HG03060 (cell line): Measurements from ENCODE around the gene RXFP1.

Source experiments
- ATAC-seq: cut with Tn5 transposase; IDR thresholded peaks from one replicate; pipeline ENCODE4 v1.9.1; 2021; ENCODE audit warnings: low read depth, moderate number of reproducible peaks; ENCODE audit not compliant: unreplicated experiment

The RXFP1 gene

DNA sequence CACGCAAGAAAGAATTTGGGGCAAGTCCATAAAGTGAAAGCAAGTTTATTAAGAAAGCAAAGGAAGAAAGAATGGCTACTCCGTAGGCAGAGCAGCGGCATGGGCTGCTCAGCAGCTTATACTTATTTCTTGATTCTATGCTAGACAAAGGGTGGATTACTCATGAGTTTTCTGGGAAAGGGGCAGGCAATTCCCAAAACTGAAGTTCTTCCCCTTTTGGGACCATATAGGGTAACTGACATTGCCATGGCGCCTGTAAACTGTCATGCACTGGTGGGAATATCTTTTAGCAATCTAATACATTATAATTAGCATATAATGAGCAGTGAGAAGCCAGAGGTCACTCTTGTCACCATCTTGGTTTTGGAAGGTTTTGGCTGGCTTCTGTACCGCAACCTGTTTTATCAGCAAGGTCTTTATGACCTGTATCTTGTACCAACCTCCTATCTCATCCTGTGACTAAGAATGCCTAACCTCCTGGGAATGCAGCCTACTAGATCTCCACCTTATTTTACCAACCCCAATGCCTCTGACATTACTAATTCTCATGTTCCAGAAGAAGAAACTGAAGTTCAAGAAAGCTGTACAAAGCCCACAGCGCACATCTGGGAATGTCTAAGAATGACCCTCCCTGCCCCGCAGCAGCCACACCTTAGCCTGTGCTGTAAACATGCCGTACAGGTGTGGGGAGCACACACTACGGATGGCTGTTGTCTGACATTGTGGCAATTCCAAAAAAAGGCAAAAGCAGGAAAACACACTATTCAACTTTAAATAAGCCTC lies 18.6 kb downstream of the RXFP1 start:
- ATAC-seq: no peak

DNA sequence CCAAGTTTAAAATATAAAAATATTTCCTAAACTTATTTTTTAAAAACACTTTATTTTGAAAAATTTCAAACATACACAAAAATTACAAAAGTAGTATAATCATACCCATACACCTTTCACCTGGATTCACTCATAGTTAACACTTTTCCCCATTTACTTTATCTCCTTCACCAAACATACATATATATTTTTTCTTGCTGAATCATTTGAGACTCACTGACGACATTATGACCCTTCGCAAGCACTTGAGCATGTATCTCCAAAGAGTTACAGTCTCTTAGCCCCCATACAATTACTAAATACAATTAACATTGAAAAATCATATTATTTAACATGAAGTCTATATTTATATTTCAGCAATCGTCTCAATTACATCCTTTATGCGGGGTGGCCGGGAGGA lies 19.8 kb downstream of the RXFP1 start:
- ATAC-seq: no peak

DNA sequence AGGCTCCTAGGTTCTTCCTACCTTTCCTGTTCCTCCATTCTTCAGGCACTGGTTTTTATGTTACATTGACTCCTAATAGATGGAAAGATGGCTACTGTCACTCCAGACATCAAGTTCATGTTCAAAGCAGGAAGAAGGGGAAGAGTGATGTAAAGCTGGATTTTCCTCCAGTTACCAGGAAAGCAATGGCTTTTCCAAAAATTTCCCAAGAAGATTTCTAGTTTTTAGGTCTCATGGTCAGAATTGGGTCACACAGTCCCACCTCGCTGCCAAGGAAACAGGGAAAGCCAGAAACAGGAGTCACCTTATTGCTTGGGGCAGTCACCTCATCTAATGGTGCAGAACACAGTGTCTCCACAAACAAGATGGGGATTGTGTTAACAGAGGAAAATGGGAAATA lies 21.5 kb downstream of the RXFP1 start:
- no peak for ATAC-seq

DNA sequence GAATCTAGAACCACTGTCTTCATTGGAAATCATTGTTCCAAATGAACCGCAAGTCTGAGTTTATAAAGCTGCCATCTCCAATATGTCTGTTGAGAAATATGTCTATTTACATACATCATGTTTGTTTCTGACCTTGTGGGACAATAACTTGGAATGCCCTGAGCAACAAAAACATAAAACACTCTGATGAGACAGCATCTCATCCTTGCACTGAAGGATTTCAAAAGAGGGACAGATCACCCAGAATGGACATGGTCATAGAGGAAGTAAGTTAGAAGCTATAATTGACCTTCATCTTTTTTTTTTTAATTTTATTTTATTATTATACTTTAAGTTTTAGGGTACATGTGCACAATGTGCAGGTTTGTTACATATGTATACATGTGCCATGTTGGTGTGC lies 22.5 kb downstream of the RXFP1 start:
- no peak for ATAC-seq

DNA sequence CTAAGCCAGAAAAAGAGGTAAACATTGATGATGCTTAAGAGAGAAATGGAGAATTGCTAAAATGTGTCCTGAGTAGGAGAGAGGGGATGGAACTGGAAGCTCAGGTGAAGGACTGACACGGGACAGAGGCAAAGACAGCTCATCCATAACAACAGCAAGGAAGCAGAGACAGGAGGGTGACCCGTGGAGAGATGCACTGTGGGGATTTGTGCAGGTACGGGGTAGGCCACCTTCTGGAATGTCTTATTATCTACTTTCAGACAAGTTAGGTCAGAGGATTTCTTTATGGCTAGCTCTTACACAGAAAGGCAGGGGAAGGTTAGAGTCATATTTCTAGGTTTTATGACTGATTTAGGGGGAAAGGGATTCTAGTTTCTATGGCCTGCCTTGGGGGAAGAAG lies 31.7 kb downstream of the RXFP1 start:
- ATAC-seq: no peak

DNA sequence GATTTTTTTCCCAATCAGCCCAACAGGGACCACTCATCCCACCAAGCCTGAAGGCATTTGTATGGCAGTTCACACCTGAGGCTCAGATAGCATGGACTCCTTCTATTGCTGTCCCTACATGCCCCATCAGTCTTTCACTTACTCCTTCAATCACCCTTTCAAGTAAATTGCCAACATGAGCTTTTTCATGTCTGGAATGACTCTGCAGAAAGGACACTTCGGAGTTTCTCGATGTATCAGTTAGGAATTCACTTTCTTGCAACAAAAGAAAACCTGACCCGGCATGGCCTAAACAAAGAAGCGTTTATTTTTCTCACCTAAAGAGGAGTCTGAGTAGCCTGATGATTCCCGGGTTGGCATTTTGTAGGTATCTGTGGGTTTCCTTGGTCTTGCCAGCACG lies 38.6 kb downstream of the RXFP1 start:
- ATAC-seq: no peak

DNA sequence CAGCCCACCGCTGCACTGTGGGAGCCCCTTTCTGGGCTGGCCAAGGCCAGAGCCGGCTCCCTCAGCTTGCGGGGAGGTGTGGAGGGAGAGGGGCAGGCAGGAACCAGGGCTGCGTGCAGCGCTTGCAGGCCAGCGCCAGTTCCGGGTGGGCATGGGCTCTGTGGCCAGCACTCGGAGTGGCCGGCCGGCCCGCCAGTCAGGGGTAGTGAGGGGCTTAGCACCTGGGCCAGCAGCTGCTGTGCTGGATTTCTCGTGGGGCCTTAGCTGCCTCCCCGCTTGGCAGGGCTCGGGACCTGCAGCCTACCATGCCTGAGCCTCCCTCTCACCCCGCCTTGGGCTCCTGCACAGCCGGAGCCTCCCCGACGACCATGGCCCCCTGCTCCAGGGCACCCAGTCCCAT lies 45.2 kb downstream of the RXFP1 start:
- ATAC-seq: no peak

DNA sequence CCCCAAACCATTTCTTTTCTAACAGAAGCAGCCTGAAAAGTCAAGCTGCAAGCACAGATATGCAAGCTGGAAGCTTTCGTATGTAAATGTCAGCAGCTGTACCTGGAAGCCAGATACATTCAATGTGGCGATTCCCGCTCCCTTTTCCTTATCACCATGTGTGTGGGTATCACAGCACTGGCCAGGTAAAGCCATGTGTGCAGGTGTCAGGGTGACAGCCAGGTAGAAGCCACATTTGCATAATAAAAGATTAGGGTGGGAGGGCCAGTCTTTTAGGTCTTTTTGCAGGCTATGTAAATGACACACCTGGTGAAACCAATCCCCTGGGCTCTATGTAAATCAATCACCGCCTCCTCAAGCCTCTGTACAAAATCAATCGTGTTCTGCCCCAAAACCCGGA lies 50.1 kb downstream of the RXFP1 start:
- ATAC-seq: no peak

DNA sequence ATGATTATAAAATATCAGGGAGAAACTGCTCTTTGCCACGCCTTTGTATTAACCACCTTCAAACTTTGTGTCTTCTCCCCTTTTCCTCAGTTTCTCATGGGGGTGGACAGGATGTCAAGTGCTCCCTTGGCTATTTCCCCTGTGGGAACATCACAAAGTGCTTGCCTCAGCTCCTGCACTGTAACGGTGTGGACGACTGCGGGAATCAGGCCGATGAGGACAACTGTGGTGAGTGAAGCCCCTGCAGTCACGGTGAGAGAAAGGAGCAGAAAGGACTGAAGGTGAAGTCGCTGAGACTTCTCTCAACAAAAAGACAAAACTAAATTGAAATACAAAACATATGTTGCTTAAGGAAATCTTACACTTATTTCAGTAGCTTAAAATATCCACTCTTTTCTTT lies 50.9 kb downstream of the RXFP1 start:
- no peak for ATAC-seq

DNA sequence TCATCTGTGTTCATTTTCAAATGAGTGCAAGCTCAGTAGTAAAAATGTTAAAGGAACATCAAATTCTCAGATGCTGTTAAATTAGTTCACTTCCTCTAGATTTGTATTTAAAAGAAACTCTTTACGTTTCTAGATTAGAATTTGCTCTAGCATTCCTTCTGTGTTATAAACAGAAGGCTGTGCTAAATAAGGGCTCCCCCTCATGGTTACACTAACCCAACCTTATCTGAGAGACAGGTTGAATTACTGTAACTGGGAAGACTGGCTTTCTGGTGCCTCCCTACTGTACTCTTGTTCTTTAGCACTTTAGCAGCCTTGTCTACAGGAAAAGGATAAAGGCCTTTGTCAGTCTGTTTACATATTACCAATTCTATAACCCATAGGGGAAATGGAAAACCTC lies 56.8 kb downstream of the RXFP1 start:
- no peak for ATAC-seq

DNA sequence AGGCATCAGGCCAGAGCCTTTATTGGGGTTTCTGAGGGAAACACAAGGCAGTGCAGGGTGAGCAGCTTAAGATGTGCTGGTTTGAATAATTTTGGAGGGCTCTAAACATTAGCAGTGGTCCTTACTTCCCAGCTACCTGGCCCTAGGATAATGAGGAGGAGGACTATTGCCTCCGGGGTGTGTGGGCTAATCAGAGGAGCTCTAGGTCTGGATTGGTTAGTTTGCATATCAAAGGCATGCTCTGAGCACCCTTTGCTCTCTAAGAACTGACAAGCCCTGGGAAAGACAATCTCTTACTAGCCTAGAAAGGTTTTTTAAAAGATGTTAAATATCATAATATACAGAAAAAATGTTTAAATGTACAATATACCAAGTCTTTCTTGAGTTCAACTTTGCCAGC lies 58.4 kb downstream of the RXFP1 start:
- no peak for ATAC-seq

DNA sequence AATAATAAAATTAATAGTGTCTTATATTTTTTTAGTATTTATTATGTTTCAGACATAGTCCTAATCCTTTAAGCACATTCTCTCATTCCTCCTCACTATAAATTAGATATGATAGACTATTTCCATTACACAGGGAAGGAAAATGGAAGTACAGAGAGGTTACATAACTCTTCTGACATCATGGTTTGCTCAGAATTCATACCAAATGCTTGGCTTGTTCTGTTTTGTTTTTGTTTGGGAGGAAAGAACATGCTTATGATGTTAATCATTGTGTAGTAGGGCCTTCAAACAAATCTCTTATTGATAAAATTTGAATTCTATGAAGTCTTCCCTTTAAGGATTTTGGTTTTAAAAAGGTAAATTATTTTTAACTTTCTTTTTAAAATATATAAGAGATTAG lies 59.5 kb downstream of the RXFP1 start:
- ATAC-seq: no peak

DNA sequence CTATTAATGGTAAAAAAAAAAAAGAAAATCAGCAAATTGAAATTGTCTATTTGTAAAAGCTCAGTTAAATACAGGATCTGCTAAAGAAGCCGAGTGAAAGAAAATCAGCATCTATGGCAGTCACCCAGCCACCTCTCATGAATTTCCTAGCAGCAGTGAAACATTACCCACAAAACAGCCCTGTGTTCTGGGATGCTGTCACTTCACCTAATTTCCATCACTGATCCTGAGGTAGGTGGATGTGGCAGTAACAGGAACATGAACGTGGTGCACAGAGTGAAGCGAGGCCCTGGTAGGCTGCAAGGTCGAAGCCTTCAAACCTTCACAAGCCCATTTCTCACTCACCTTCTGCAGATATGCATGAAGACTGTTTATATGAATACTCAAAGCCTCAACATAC lies 65.2 kb downstream of the RXFP1 start:
- no peak for ATAC-seq

DNA sequence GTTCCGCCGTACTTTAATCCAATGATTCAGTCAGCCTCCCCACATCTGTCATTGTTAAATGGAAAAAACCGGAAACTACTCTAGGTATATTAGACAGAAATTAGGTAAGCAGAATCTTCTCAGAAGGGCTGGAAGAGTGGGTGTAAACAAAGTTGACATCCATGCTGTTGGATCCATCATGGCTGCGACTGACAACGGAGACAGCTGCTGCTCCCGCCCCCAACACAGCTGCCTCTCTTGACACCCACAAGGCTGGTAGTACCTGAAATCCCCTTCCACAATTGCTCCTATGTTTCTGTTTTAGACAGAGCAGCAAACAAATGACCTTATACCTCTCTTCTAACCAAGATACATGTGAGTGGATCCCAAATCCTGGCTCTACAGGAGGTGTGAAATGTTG lies 66.6 kb downstream of the RXFP1 start:
- no peak for ATAC-seq

DNA sequence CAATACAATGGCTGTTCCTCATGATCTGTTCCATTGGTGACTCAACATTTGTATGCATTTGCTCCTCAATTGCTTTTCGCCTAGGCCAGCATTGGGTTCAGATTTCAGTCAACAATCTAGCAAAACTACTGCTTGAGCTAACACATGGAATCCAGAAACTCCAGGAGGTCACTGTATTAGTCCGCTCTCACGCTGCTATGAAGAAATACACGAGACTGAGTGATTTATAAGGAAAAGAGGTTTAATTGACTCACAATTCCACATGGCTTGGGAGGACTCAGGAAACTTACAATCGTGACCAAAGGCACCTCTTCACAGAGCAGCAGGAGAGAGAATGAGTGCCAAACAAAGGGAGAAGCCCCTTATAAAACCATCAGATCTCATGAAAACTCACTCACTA lies 67.1 kb downstream of the RXFP1 start:
- ATAC-seq: no peak

DNA sequence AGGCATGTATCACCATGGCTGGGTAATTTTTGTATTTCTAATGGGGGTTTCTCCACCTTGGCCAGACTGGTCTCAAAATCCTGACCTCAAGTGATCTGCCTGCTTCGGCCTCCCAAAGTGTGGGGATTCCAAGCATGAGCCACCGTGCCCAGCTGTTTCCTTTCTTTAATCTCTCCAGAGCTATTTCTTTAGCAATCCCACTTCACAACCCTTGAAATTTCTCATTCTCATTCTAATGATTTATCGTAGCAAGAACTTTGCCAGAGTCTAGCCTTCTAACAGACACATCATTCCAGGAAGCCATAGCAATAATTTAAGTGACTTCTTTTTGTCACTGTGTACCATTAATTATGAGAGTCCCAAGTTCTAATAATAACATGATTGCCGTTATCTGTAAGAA lies 68.6 kb downstream of the RXFP1 start:
- ATAC-seq: no peak

DNA sequence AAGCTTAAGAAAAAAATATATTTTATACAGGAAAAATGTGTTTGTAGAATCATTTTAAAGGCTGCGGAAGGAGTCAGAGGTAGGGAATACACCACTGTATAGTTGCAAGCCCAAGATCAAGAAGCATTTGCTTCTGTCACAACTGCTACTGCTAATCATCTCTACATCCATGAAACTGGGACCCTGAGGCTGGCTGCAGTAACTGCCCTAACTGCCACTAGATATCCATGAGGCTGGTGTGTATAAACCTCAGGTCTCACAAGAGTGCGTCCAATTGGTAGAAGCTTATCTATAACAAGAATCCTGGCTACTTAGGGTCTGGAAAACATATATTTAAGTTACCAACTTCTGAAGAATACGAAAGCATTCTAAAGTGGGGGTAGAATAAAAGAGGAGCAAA lies 69.1 kb downstream of the RXFP1 start:
- no peak for ATAC-seq

DNA sequence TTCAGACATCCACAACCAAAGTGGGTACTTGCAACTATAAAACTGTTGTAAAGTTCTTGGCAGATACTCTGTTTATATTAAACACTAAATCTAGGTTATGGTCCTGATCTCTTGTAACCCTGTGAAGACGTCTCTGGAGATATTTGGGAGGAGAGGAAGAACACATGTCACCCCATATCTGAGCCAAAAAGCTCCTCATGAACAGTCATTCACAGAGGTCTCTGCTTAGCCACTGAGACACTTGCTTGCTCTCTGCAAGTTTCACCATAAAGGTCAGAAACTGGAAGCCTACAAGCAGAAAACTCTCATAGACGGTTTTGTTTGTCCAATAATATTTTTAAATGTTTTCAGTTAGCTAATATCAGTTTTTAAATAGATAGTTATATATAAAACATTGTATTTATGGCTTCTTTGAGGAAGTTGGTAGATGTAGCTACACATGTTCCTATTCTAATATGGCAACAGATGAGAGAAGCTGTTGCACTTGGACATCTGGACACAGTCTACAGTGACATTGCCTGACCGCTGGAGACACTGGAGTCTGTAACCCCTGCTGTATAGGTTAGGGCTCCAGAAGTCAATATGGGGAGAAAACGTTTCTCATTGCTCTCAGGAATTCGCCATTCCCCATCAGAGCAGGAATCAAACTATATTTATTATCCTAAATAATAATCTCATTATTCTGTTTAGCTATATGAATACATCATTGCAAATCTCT lies 76.4 kb downstream of the RXFP1 start:
- no peak for ATAC-seq

DNA sequence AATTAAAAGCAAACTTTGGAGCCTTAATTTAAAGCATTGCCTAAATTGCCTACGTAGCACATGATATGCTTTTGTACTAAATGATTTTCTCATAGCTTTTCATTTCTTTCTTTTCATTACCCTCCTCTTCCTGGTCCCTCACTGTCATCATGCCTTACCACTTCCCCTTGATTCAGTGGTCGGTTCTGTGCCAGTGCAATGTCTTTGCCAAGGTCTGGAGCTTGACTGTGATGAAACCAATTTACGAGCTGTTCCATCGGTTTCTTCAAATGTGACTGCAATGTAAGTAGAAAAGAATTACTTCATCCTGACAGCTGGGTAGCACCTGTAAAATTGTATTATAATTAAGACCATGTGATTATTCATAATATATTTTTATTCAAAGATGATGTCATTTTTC lies 77.5 kb downstream of the RXFP1 start:
- no peak for ATAC-seq

DNA sequence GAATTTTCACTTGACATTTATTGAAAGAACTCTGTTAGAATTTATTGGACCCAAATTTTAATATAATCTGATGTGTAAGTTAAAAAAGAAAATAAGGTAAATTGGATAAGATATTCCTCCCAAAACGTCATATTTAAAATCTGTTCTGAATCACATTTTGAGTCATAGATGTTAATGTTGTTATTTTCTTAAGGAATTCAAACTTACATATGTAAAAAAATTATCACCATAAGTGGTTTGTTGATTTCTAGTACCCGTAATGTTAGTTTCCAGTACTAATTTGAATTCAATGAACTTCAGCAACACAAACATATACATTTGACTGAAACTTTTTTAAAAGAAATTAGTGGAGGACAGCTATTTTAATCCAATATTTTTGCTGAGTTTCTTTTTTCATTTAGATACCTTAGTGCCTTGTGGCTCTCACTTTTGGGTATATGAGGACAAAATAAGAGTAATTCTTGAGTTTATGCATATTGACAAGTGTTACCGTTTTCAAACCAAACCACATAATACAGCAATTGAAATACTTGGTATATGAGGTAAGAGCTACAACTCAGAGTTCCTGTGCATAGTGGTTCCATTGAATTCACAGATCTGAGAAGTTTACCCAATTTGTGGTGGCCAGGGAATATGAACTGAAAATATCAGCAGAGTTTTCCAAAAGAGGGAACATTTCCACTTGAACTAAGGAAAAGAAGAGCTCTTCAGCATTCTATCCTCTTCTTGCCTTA lies 78.2 kb downstream of the RXFP1 start:
- no peak for ATAC-seq

DNA sequence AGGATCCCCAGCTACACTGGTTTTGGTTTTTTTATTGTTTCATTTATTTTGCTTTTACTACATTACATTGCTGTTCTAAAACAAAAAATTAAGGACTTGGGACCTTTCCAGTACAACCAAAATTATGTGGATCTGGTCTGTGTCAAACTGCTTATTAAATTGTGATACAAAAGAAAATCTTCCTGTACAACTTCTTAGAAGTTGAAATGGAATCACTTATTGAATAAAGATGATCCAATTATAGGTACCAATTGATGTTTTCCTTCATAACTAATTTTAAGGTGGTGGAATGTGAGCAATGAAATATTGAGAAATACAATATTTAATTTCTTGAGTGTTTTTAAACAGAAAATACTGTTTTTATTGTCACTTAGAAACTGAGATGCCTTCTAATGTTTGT lies 82.7 kb downstream of the RXFP1 start:
- ATAC-seq: no peak

DNA sequence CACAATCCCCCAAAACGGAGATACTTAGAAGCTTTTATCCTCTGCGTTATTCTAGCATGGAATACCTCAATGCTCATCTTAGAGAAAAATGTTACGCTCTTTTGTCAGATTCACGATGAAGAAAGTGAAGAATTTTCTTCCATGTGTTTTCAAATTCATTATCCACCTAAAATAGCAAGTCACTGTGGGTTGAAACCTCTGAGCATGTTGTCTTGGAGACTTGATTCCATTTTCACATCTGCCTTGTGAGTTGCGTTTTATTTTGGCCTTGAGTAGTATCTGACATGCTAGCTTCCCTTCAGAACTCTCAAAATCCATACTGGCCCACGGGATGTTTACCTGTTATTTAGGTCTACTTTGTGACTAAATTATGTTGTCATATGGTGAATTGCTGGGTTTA lies 83.7 kb downstream of the RXFP1 start:
- no peak for ATAC-seq
